Measurements from ENCODE around the gene ATAD1.

- TF ChIP-seq CTCF (conservative IDR thresholded peaks at IDR 0.05; ENCODE audit: low read depth, low read length), result no peak
- no peak for TF ChIP-seq EZH2 (IDR thresholded peaks at IDR 0.05; ENCODE audit: borderline replicate concordance, low read depth, low read length, poor library complexity, severe bottlenecking)
Observed at GRCh38 chr10:87849001-87849400, 31.0 kb upstream of the ATAD1 start.
